Right kidney (tissue), 1 donor: Measurements from ENCODE around the gene TLCD1.
A peak's percentile ranks its signal among the peaks of the same experiment; 100 is the strongest.
"Not testable (repeated sequence)": the region's sequence is repeated elsewhere in the genome, so short reads cannot be mapped to it uniquely, and the experiment has no call there.

Experiments
- DNase-seq: peaks from one replicate; pipeline ENCODE4 v3.0.0-alpha.2; 2016

Gene TLCD1

DNA sequence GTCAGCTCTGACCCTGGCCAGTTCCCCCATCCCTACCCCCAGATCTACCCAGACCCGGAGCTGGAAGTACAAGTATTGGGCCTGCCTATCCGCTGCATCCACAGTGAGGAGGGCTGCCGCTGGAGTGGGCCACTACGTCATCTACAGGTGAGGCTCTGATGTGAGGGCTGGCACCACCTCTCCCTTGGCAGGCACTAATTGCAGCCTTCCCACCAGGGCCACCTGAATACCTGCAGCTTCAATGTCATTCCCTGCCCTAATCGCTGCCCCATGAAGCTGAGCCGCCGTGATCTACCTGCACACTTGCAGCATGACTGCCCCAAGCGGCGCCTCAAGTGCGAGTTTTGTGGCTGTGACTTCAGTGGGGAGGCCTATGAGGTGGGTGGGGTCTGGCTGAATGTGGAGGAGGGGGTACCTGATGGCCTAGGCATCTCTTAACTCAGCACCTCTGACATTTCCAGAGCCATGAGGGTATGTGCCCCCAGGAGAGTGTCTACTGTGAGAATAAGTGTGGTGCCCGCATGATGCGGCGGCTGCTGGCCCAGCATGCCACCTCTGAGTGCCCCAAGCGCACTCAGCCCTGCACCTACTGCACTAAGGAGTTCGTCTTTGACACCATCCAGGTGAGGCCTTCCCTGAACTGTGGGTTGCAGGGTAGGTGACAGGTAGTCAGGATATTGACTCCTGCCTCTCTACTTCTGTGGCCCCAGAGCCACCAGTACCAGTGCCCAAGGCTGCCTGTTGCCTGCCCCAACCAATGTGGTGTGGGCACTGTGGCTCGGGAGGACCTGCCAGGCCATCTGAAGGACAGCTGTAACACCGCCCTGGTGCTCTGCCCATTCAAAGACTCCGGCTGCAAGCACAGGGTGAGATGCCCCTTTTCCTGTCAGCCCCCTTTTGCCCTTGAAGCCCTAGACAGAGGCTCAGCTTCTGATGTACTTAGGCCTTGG, 22.0 kb upstream of the TLCD1 start:
- DNase-seq: no peak

DNA sequence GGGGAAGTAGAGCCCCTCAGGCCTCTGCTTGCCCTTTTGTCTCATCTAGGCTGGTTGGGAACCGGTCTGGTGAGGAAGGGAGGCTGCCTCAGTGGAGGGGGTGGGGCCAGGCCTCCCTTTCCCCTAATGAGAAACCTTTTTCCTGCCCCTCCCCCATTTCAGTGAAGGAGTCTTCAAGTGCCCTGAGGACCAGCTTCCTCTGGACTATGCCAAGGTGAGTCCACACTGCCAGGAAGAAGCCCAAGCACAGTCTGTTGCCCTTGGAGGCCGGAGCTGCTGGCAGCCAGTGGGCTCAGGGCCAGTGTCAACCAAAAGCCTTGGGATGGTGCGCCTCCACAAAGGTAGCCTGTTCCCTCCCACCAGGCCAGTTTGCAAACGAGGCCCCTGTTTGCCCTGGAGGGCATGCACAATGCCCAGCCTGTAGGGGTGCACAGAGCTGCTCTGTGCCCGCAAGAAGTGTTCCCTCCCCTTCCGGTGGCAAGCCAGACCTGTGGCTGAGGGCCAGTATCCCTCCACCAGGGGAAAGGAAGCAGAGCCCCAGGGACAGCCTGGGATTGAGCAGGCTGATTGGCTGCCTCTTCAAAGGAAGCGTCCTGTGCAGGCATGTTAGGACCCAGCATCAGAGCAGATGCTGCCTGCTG, 21.1 kb upstream of the TLCD1 start:
- DNase-seq: no peak

DNA sequence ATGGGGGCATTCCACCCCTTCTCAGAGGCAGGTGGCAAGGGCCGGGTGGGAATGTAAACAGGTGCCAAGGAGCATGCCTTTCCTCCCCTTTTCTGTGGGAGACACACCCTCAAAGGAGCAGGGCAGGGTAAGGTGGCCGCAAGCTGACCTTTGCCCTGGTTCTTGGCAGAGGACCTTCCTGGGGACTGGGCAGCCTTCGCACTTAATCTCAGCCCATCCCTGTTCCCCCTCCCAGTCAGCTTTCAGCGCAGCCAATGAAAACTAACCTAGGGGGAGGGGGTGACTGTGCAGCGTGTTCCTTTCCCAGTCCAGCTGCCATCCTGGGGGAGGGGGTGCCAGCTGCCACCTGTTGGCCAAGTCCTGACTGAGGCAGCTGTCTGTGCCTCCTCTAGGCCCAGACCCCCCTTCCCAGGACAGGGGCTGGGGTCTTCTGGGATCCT, 20.6 kb upstream of the TLCD1 start:
- peak; percentile 54 for DNase-seq

DNA sequence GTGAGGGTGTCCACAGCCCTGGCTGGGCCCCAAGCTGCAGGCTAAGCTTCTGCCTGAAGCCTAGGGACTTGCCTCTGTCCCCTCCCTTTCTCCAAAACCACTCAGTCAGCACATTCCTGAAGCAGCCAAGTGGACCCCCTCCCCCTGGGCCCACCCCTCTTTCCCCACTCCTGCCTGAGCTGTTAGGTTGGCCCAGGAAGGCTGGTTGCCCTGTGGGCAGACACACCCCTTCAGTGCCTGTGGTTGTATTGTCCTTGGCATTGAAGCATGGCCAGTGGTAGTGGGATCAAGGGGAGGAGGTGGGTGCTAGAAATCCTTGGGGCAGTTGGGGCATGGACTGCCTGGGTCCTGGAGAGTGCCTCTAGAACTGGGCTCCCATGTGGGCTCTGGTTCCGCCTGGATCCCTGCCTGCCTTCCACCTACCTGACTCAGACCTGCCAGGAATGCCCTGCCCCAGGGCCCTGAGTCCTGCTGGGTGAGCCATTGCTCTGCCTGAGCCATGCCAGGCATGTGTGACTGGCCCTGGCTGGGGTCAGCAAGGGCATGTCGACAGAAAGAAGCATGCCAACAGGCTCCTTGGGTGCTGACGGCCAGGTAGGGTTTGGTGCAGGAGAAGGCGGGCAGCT, 19.9 kb upstream of the TLCD1 start:
- peak; percentile 72 for DNase-seq

DNA sequence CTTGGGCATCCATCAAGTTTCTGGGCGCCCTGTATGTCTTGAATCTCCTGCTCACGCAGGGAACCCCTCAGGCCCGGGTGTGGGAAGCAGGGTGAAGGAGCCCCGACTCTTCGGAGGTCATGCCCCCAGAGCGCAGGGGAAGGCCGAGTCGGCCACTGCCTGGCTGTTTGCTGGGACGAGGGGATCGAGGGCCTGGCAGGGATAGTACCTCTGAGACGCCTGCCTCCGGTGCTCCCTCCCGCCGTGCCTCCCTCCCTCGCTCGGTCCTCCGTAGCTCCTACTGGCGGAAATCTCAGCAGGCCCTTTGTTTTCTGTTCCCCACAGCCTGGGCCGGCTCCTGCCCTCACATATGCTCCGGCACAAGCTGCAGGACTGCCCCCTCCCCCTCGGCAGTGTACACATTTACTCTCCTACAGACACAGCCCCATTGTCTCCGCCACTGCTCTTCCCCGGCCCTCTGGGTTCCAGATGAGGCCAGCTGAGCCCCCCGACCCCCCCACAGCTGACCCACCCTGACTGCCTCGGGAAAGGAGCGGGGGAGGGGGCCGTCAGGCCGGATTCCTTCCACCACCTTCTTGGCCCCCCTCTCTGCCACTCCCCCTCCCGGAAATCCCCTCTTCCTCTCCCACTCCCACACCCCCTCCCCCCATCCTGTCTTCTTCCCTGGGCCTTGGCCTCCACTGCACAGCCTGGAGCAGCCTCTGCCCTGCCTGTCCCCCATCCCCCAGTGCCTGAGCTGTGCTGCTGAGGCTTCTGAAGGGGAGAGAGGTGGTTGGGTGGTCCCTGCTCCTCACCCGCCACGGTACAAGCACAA, 19.1 kb upstream of the TLCD1 start:
- peak; percentile 76 for DNase-seq

DNA sequence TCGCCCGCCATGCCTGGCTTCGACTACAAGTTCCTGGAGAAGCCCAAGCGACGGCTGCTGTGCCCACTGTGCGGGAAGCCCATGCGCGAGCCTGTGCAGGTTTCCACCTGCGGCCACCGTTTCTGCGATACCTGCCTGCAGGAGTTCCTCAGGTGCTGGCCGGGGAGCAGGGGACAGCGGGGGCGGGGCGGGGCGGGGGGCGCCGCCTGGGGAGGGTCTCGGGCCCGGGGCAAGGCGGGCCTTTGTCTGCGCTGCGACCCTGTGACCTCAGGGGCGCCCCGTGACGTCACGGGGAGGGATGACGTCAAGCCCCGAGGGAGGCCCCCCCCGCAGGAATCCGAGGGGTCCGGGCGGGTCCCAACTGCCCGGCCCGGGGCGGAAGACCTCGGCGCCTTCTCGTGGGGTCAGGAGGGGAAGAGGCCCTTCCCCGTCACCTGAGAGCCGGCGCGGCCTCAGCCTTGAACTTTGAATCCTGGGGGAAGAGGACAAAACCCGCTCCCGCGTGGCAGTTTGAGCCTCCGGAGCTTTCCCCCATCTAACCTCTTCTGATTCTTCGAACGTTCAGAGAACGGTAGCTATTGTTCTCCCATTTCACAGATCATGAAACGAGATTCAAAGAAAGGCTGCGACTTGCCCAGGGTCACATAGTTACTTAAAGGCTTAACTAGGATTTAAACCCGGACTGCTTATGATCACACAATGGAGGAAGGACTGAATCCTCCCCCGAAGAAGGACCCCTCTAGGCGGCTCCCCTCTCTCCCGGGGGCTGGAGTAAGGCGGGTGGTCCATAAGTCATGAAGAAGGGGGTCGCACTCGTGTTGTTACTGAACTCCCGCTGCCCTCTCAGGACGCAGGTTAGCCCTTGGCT, 18.3 kb upstream of the TLCD1 start:
- peak; percentile 71 for DNase-seq

DNA sequence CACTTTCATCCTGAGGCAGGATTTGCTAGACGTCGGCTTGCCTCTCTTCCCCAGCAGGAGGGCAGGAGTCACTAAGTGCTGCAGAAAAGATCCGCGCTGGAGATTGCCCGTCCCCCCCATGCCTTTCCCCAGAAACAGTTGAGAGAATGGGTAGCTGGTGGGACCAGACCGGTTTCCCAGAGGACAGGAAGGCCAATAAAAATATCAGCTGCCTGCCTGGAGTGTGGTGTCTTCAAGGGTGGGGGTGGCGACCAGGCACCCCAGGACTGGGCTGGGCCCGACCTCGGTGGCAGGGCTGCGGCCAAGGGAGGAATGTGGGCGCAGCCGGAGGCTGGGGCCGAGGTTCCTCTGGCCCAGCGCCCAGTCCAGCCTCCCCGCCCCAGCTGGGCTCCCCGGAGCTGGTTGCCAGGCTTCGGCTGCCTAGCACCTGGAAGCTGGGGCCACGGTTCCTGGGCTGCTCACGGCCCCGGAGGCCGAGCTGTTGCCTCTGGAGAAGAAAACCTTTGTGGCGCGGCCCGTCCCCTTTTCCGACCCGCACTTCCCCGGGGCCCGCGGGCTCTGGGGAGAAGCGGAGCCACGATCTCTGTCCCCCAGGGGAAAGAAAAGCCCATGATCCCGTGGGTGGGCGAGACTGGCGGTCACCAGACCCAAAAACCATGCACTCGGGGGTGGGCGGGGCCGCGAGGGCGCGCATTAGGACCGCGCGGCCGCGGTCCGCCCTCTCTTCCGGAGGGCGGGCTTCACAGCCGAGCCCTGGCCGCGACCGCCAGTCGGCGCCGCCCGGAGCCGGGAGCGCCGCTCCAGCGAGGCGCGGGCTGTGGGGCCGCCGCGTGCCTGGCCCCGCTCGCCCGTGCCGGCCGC, 17.4 kb upstream of the TLCD1 start, which contains the start of gene TRAF4:
Gene TRAF4 (plus strand): TSS at position 769 of the 861 bp plus-strand sequence. CDS start 102 bp downstream, outside the sequence.
- peak; percentile 97 for DNase-seq

DNA sequence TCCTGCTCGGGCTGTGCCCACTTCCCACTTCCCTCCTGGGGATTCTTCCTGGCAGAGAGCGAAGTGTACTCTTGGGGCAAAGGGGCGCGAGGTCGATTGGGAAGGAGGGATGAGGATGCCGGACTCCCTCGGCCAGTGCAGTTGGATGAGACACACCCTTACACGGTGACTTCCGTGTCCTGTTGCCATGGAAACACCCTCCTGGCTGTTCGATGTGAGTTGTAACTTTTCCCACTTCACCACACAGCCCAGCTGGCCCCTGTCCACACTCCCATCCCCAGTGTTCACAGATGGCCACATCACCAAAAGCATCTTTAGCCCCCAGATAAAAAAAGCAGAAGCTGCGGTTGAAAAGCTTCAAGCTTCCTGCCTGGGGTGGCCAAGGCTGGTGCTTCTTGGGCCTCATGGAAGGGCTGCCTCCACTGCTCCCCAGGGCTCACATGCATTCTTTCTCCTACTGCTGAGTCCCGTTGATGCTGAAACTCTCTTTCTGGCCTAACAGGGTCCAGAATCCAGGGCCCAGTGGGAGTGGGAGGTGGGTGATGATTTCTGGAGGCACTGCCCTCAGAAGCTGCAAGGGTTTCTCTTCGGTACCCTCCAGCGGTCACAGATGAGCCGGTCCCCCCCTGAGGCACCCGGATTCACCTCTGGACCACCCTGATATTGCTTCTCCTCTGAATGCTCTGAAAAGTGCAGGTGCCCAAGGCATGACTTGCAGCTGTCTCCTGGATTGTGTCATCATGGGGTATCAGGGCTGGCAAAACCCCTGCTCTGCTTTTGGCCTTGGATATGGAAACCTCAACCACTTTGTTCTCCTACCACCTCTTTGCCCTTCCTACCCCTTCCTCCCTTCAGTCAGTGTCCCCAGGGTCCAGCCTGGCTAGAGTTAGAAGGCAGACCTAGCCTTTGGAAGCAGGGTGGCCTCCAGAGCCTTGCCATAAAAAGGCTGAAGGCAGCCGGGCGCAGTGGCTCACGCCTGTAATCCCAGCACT, 15.6 kb upstream of the TLCD1 start:
- no peak for DNase-seq

DNA sequence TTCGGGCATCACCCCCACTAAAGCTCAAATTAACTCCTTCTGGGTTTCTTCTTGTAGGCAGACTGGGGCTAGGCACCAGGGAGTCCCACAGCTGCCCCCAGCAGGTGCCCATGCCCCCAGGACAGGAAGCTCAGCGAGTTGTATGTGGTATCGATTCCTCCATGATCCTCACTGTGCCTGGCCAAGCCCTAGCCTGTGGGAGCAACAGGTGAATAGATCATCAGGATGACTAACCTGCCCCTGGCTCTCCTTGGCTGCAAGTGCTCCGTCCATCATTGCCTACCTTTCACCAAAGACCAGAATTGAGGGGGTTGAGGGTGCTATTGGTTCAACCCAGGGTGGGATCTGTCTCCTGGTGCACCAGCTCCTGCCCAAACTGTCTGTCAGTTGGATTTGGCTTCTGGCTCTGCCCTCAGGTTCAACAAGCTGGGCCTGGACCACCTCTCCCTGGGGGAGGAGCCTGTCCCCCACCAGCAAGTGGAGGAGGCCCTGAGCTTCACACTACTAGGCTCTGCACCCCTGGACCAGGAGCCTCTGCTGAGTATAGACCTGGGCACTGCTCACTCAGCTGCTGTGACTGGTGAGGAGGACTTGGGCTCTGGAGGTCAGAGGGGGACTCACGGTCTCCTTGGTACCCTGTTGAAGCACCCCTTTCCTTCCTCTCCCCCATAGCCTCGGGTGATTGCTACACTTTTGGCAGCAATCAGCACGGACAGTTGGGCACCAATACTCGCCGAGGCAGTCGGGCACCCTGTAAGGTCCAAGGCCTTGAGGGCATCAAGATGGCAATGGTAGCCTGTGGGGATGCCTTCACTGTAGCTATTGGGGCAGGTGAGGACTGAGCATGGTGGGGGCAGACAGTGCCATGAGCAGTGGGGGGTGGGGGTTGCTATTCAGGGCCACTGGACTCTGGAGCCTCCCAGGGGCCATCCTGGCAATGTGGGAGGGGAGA, 14.6 kb upstream of the TLCD1 start:
- DNase-seq: no peak

DNA sequence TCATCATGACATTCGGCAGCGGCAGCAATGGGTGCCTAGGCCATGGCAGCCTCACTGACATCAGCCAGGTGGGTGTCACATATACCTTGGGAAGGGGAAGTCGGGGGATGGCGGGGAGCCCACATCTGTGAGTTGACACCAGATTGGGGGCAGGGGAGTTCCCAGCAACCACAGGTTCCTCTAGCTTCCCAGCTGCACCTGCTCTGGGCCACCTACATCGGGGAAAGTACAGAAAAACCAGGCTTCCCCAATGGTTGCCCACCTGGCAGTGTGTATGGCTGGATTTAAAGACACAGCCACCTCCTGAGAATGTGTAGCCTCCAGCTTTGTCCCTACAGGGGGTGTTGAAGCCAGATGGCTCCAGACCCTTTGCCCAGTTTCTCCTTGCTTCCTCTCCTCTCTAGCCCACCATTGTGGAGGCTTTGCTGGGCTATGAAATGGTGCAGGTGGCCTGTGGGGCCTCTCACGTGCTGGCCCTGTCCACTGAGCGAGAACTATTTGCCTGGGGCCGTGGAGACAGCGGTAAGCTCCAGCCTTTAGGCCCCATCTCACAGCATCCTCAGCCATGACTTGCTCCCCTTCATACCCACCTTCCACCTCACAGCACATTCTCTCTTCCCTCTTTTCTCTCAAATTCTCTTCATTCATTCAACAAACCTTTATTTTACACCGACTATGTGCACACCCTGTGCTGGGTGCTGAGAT, 12.8 kb upstream of the TLCD1 start:
- no peak for DNase-seq

DNA sequence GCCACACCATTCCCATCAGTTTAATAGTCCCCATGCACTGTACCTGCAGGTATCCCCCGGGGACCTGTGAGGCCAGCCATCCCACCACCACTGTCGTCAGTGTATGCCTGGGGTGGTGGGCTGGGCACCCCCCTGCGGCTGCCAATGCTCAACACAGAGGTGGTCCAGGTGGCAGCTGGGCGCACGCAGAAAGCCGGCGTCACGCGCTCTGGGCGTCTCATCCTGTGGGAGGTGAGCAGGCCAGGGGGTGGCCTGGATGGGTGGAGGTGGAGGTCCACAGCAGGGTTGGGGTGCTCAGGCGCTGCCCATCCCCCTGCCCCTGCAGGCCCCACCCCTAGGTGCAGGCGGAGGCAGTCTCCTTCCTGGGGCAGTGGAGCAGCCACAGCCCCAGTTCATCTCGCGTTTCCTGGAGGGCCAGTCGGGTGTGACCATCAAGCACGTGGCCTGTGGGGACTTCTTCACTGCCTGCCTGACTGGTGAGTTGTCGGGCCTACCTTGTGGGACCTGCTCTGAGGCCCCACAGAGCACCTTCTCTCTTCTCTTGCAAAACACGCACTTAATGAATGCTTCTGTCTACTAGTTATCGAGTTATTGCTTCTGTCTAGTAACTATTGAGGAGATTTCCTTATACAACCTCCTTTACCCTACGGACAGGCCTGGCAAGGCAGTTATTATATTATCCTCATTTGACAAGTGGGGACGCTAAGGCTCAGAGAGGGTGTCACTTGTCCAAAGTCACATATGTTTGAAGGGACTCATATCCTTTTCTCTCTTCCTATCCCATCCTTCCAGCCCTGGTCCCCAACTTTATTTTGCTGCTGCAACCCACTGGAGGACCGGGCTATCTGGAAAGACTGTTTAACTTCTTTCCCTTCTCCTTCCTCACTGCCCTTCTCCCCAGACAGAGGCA, 12.0 kb upstream of the TLCD1 start:
- DNase-seq: no peak

DNA sequence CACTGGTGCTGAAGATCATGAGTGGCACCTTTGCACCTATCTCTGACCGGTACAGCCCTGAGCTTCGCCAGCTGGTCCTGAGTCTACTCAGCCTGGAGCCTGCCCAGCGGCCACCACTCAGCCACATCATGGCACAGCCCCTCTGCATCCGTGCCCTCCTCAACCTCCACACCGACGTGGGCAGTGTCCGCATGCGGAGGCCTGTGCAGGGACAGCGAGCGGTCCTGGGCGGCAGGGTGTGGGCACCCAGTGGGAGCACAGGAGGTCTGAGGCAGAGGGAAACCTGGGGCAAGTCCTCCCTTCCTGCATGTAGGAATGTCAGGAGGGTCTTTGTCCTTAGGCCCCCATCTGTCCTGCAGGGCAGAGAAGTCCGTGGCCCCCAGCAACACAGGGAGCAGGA, 11.3 kb upstream of the TLCD1 start:
- DNase-seq: no peak

DNA sequence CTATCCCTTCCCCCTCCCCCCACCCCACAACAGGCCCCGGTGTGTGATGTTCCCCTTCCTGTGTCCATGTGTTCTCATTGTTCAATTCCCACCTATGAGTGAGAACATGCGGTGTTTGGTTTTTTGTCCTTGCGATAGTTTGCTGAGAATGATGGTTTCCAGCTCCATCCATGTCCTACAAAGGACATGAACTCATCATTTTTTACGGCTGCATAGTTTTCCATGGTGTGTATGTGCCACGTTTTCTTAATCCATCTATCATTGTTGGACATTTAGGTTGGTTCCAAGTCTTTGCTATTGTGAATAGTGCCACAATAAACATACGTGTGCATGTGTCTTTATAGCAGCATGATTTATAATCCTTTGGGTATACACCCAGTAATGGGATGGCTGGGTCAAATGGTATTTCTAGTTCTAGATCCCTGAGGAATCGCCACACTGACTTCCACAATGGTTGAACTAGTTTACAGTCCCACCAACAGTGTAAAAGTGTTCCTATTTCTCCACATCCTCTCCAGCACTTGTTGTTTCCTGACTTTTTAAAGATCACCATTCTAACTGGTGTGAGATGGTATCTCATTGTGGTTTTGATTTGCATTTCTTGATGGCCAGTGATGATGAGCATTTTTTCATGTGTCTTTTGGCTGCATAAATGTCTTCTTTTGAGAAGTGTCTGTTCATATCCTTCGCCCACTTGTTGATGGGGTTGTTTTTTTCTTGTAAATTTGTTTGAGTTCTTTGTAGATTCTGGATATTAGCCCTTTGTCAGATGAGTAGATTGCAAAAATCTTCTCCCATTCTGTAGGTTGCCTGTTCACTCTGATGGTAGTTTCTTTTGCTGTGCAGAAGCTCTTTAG, 10.1 kb upstream of the TLCD1 start:
- not testable (repeated sequence) for DNase-seq

DNA sequence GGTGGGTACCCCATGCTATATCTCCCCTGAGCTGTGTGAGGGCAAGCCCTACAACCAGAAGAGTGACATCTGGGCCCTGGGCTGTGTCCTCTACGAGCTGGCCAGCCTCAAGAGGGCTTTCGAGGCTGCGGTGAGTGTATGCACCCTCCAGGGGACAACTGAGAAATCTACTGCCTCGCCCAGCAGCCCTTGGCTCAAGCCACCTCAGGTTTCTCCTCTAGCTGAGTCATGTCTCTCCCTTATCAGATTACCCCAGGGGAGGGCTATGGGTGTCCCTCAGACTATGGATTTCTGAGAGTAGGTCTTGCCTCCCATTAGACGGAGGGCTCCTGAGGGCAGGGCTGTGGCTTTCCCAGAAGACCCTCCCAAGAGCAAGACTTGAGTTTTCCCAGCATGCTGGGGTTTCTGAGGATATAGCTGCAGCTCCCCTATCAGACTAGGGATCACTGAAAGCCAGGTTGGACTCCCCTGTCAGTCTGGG, 9.2 kb upstream of the TLCD1 start:
- DNase-seq: no peak
